H1 (cell line): ENCODE data around the gene KIAA0513. TPM values are rescaled to one million over a fixed set of nuclear protein-coding genes. Genes with fewer than 3 reads are reported as not detected.

ENCODE experiments used
- CTCF ChIP-seq, 3 experiments: IDR thresholded peaks; 1 replicate in 2 of 3; 2 replicates in 1 of 3; pipeline versions ENCODE4 v1.5.1 to v1.6.1; 2011; ENCODE audit warnings: low read length in 3 of 3, mild to moderate bottlenecking in 3 of 3, inconsistent platforms in 2 of 3, low read depth in 1 of 3, moderate library complexity in 1 of 3; ENCODE audit not compliant: insufficient read depth in 1 of 3; ENCODE audit errors: control extremely low read depth in 1 of 3
- POLR2A ChIP-seq, 2 experiments: IDR thresholded peaks; 1 replicate in 1 of 2; 2 replicates in 1 of 2; pipeline ENCODE4 v1.6.1; 2011; ENCODE audit warnings: low read depth in 2 of 2, low read length in 2 of 2, mild to moderate bottlenecking in 2 of 2; ENCODE audit errors: control extremely low read depth in 1 of 2
- RNF2 ChIP-seq: fragments of 200-900, 300-1000 bp; sonication (generic); IDR thresholded peaks from 2 replicates; pipeline ENCODE4 v1.7.1; 2016; ENCODE audit warnings: borderline replicate concordance, low read depth, mild to moderate bottlenecking, antibody characterized with exemption, low read length; ENCODE audit not compliant: poor library complexity, severe bottlenecking; ENCODE audit errors: missing control alignments
- SP4 ChIP-seq: IDR thresholded peaks from 2 replicates; pipeline ENCODE4 v1.6.1; 2012; ENCODE audit warnings: low read length, inconsistent platforms
- polyA plus RNA-seq, 7 experiments: library from polyadenylated mRNA; depleted of rRNA in 3 of 7; stranded (reverse) in 5 of 7; unstranded in 2 of 7; fragments of >200 nt in 5 of 7; fragments of 200-250 nt in 2 of 7; gene quantifications; 1 replicate in 5 of 7; 2 replicates in 1 of 7; 4 replicates in 1 of 7; pipeline versions ENCODE4 v1.2.1 to v1.2.3, GENCODE V29; 2011 to 2013; ENCODE audit warnings: missing spikeins in 2 of 7, mixed read lengths in 2 of 7
- total RNA-seq: library from RNA; stranded (reverse); fragmentation: NEBNext Ultra II Directional; extraction: Animal tissue kit (Norgen Biotek cat#: 25700); gene quantifications from 2 replicates; pipeline ENCODE4 v1.2.1, GENCODE V29; 2021

The KIAA0513 gene
- total and polyA plus RNA-seq, 2 of the 8 experiments (the other 6 are each of a cell fraction or from before 2014, with no cell fraction given), result 2.1 to 6.1 TPM

- TF ChIP-seq CTCF (IDR thresholded peaks at IDR 0.05; ENCODE audit: control extremely low read depth in 1 of 3, insufficient read depth in 1 of 3, low read depth in 1 of 3, low read length in 3 of 3) (no peak), SP4 (no peak), RNF2 (no peak), POLR2A (IDR thresholded peaks at IDR 0.05; ENCODE audit: control extremely low read depth in 1 of 2, low read depth in 2 of 2, low read length in 2 of 2) (no peak)
These were observed 20.4 kb downstream of the KIAA0513 start (continued) for GRCh38 chr16:85047867-85048455.
